ENCODE measurements around the gene SLC22A2.

SLC22A2 gene

GRCh38 chr6:160254467-160255312, 3.9 kb downstream of the SLC22A2 start:
- no peak overlapping the region for H3K4me3 ChIP-seq (ENCODE audit: low read depth, low read length)
- no peak for DNase-seq (ENCODE audit: low read depth)
- in situ Hi-C loops (cut with HindIII; ENCODE audit: low sequenced_read_pairs), result no loop called here
- no peak for TF ChIP-seq CTCF (IDR thresholded peaks at IDR 0.05; ENCODE audit: low read depth, low read length, missing control alignments)

GRCh38 chr6:160253714-160254113, 4.9 kb downstream of the SLC22A2 start:
- TF ChIP-seq CTCF (IDR thresholded peaks at IDR 0.05; ENCODE audit: low read depth, low read length, missing control alignments), result no peak
- in situ Hi-C loops (cut with HindIII; ENCODE audit: low sequenced_read_pairs), result no loop called here
- H3K4me3 ChIP-seq (ENCODE audit: low read depth, low read length), result no peak overlapping the region
- no peak for DNase-seq (ENCODE audit: low read depth)

- DNase-seq (ENCODE audit: low read depth), result no peak
- H3K4me3 ChIP-seq (ENCODE audit: low read depth, low read length), result no peak overlapping the region
- TF ChIP-seq CTCF (IDR thresholded peaks at IDR 0.05; ENCODE audit: low read depth, low read length, missing control alignments), result no peak
- in situ Hi-C loops (cut with HindIII; ENCODE audit: low sequenced_read_pairs), result no loop called here
These were observed 5.3 kb downstream of the SLC22A2 start for GRCh38 chr6:160253292-160253691.

GRCh38 chr6:160252073-160252813, 6.4 kb downstream of the SLC22A2 start:
- TF ChIP-seq CTCF (IDR thresholded peaks at IDR 0.05; ENCODE audit: low read depth, low read length, missing control alignments), result no peak
- no peak for DNase-seq (ENCODE audit: low read depth)
- H3K4me3 ChIP-seq (ENCODE audit: low read depth, low read length), result no peak overlapping the region
- in situ Hi-C loops (cut with HindIII; ENCODE audit: low sequenced_read_pairs), result no loop called here

GRCh38 chr6:160249671-160250070, 8.9 kb downstream of the SLC22A2 start:
- no peak for DNase-seq (ENCODE audit: low read depth)
- in situ Hi-C loops (cut with HindIII; ENCODE audit: low sequenced_read_pairs), result no loop called here
- no peak overlapping the region for H3K4me3 ChIP-seq (ENCODE audit: low read depth, low read length)
- TF ChIP-seq CTCF (IDR thresholded peaks at IDR 0.05; ENCODE audit: low read depth, low read length, missing control alignments), result no peak

- in situ Hi-C loops (cut with HindIII; ENCODE audit: low sequenced_read_pairs), result no loop called here
- TF ChIP-seq CTCF (IDR thresholded peaks at IDR 0.05; ENCODE audit: low read depth, low read length, missing control alignments), result no peak
- DNase-seq (ENCODE audit: low read depth), result no peak
- no peak overlapping the region for H3K4me3 ChIP-seq (ENCODE audit: low read depth, low read length)
These were observed 10.1 kb downstream of the SLC22A2 start for GRCh38 chr6:160248538-160248937.
